Endothelial cell of umbilical vein (primary cell): ENCODE measurements around the gene ADPGK. TPM values are rescaled to one million over a fixed set of nuclear protein-coding genes. Genes with fewer than 3 reads are reported as not detected.

Experiments
- BruUV-seq: library from RNA; stranded (reverse); fragments of 400-500 nt; replicated peaks from 2 replicates; lab custom pipeline; 2021; lab: Mats Ljungman, UMichigan
- CTCF ChIA-PET: fragments of 300-600, 350-600 bp; sonication (Branson Sonifier 250); formaldehyde crosslinking; loops from one replicate; lab custom pipeline; 2021; ENCODE audit warnings: antibody characterized with exemption, inconsistent platforms; lab: Charles Lee
- POLR2A ChIA-PET: fragments of 300-600, 350-600 bp; sonication (Branson Sonifier 250); formaldehyde crosslinking; loops from one replicate; lab custom pipeline; 2021; ENCODE audit warnings: antibody characterized with exemption, inconsistent platforms; lab: Charles Lee
- DNase-seq: peaks from one replicate; pipeline ENCODE4 v3.0.0-alpha.2; 2011; ENCODE audit warnings: low read depth, low spot score
- FAIRE-seq: peaks from 2 replicates; lab custom pipeline; 2011; peaks lifted over from hg19 to GRCh38; lab: Jason Lieb, UNC
- H2AFZ ChIP-seq: 2 replicates; pipeline ENCODE4 v1.6.0; 2012; ENCODE audit warnings: low read depth, low read length, control low read depth, inconsistent platforms
- H3K27ac ChIP-seq: 2 replicates; pipeline ENCODE4 v1.5.1; 2011; ENCODE audit warnings: low read depth, mild to moderate bottlenecking, control low read depth, low read length, moderate library complexity; ENCODE audit not compliant: insufficient read depth
- H3K27me3 ChIP-seq, 2 experiments: 2 replicates each; pipeline versions ENCODE4 v1.6.0 to v1.6.1; 2011; ENCODE audit warnings: low read length in 2 of 2, mixed read lengths in 1 of 2; ENCODE audit not compliant: control insufficient read depth in 2 of 2, insufficient read depth in 2 of 2
- H3K36me3 ChIP-seq, 2 experiments: 2 replicates in 1 of 2; 3 replicates in 1 of 2; pipeline ENCODE4 v1.5.1; 2011; ENCODE audit warnings: low read length in 2 of 2, mild to moderate bottlenecking in 1 of 2, moderate library complexity in 1 of 2; ENCODE audit not compliant: control insufficient read depth in 2 of 2, insufficient read depth in 2 of 2; ENCODE audit errors: extremely low read depth in 1 of 2
- H3K4me1 ChIP-seq: 3 replicates; pipeline ENCODE4 v1.5.1; 2011; ENCODE audit warnings: mild to moderate bottlenecking, low read length; ENCODE audit not compliant: control insufficient read depth, insufficient read depth; ENCODE audit errors: extremely low read depth
- H3K4me2 ChIP-seq: 2 replicates; pipeline ENCODE4 v1.6.1; 2011; ENCODE audit warnings: low read length, control low read depth, mixed read lengths; ENCODE audit not compliant: insufficient read depth
- H3K4me3 ChIP-seq, 3 experiments: fragments of 200-600 bp in 1 of 3; sonication (generic), shearing (Covaris generic) in 1 of 3; replicated peaks in 1 of 3; 2 replicates each; pipeline ENCODE4 v1.5.1; 2011 to 2016; ENCODE audit warnings: control low read depth in 3 of 3, low read length in 3 of 3, mild to moderate bottlenecking in 2 of 3, inconsistent platforms in 1 of 3, low read depth in 1 of 3, moderate library complexity in 1 of 3; ENCODE audit not compliant: insufficient read depth in 1 of 3
- H3K79me2 ChIP-seq: 2 replicates; pipeline ENCODE4 v1.6.0; 2012; ENCODE audit warnings: low read length, inconsistent platforms; ENCODE audit not compliant: control insufficient read depth, insufficient read depth
- H3K9ac ChIP-seq: replicated peaks from 2 replicates; pipeline ENCODE3; 2011; ENCODE audit warnings: low read length, control low read depth; ENCODE audit not compliant: insufficient read depth; ENCODE audit errors: extremely low read depth
- H3K9me1 ChIP-seq: replicated peaks from 3 replicates; pipeline ENCODE4 v1.6.0; 2011; ENCODE audit warnings: mild to moderate bottlenecking, low read length; ENCODE audit not compliant: control insufficient read depth, insufficient read depth; ENCODE audit errors: extremely low read depth
- H3K9me3 ChIP-seq: replicated peaks from 2 replicates; pipeline ENCODE4 v1.5.1; 2012; ENCODE audit warnings: low read length, inconsistent platforms; ENCODE audit not compliant: control insufficient read depth, insufficient read depth
- H4K20me1 ChIP-seq: replicated peaks from 2 replicates; pipeline ENCODE3; 2011; ENCODE audit warnings: mild to moderate bottlenecking, low read length; ENCODE audit not compliant: control insufficient read depth, insufficient read depth; ENCODE audit errors: extremely low read depth
- CTCF ChIP-seq, 2 donors: IDR thresholded peaks; 1 replicate in 1 of 2; 2 replicates in 1 of 2; pipeline ENCODE4 v1.5.1; 2011; ENCODE audit warnings: low read length in 2 of 2, mild to moderate bottlenecking in 2 of 2, moderate library complexity in 2 of 2, control low read depth in 1 of 2, inconsistent platforms in 1 of 2, low read depth in 1 of 2; ENCODE audit not compliant: insufficient read depth in 1 of 2; ENCODE audit errors: extremely low read depth in 1 of 2
- EZH2 ChIP-seq: IDR thresholded peaks from 2 replicates; pipeline ENCODE4 v1.6.1; 2012; ENCODE audit warnings: borderline replicate concordance, low read depth, mild to moderate bottlenecking, moderate library complexity, low read length, inconsistent platforms; ENCODE audit not compliant: severe bottlenecking
- FOS ChIP-seq: IDR thresholded peaks from 2 replicates; pipeline ENCODE4 v1.6.1; 2011; ENCODE audit warnings: mild to moderate bottlenecking, low read length, moderate library complexity, borderline replicate concordance; ENCODE audit not compliant: insufficient read depth
- GATA2 ChIP-seq: IDR thresholded peaks from 2 replicates; pipeline ENCODE4 v1.7.0; 2011; ENCODE audit warnings: low read depth, mild to moderate bottlenecking, moderate library complexity, mixed read lengths, low read length; ENCODE audit not compliant: insufficient read length, insufficient read depth
- JUN ChIP-seq: IDR thresholded peaks from 2 replicates; pipeline ENCODE4 v1.6.1; 2011; ENCODE audit warnings: borderline replicate concordance, low read depth; ENCODE audit not compliant: insufficient read length, insufficient read depth
- MAX ChIP-seq: IDR thresholded peaks from 2 replicates; pipeline ENCODE4 v1.6.1; 2011; ENCODE audit not compliant: insufficient read depth, insufficient read length
- MYC ChIP-seq: IDR thresholded peaks from one replicate; pipeline ENCODE4 v1.6.1; 2011; ENCODE audit warnings: mild to moderate bottlenecking, low read depth, low read length
- POLR2A ChIP-seq: IDR thresholded peaks from 2 replicates; pipeline ENCODE4 v1.6.1; 2012; ENCODE audit warnings: low read depth, mild to moderate bottlenecking, control low read depth, low read length
- POLR2AphosphoS5 ChIP-seq: IDR thresholded peaks from 2 replicates; pipeline ENCODE4 v1.6.1; 2012; ENCODE audit warnings: low read depth, mild to moderate bottlenecking, control low read depth, low read length, moderate library complexity; ENCODE audit not compliant: insufficient read depth
- dilution Hi-C: fragments of 300-500 bp; cut with MboI; formaldehyde crosslinking; loops from one replicate; pipeline ENCODE4 v1.15.0; 2019; ENCODE audit warnings: low sequenced_read_pairs; ENCODE audit not compliant: extremely low pct_ligation_motif_present
- intact Hi-C: fragments of 100-400 bp; cut with micrococcal nuclease; formaldehyde crosslinking; loops from one replicate; pipeline ENCODE4 v1.10.0; 2022
- polyA plus RNA-seq, 4 experiments: library from polyadenylated mRNA; depleted of rRNA in 3 of 4; stranded (reverse) in 3 of 4; unstranded in 1 of 4; fragments of >200 nt; gene quantifications; 2 replicates each; pipeline versions ENCODE4 v1.2.1 to v1.2.3, GENCODE V29; 2011 to 2012; ENCODE audit warnings: missing spikeins in 1 of 4
- total RNA-seq: library from RNA; stranded (reverse); gene quantifications from 2 replicates; pipeline ENCODE4 v1.2.3, GENCODE V29; 2021

Gene ADPGK
- total and polyA plus RNA-seq, 2 donors (not counting 3 experiments of a cell fraction or from before 2014, with no cell fraction given), result 51.0 to 57.1 TPM

- ChIA-PET CTCF (no interaction called here), POLR2A (no interaction called here)
- Histone ChIP-seq H3K4me3 (no peak overlapping the region), H3K36me3 (no peaks in the 10 kb centered on the region), H3K9me1 (no peaks in the 10 kb centered on the region), H3K9ac (no peak overlapping the region), H3K79me2 (no peaks in the 10 kb centered on the region), H3K4me1 (no peaks in the 10 kb centered on the region), H3K27ac (no peak overlapping the region), H3K9me3 (no peaks in the 10 kb centered on the region), H3K4me2 (no peak overlapping the region), H4K20me1 (no peaks in the 10 kb centered on the region), H2AFZ (no peak overlapping the region), H3K27me3 (no peaks in the 10 kb centered on the region)
- intact Hi-C loops (no loop called here), dilution Hi-C loops (no loop called here)
- FAIRE-seq (no peak), DNase-seq (no peak)
- no TSS peak for BruUV-seq
- TF ChIP-seq POLR2AphosphoS5, result no peak
- no peak for TF ChIP-seq EZH2
- no peak for TF ChIP-seq POLR2A
- no peak for TF ChIP-seq GATA2
- no peak for TF ChIP-seq MAX
- TF ChIP-seq FOS, result no peak
- TF ChIP-seq CTCF (IDR thresholded peaks at IDR 0.05; ENCODE audit: extremely low read depth in 1 of 2, insufficient read depth in 1 of 2, low read depth in 1 of 2, low read length in 2 of 2), result no peak
- no peak for TF ChIP-seq JUN
- TF ChIP-seq MYC, result no peak
These were observed 58.1 kb downstream of the ADPGK start for GRCh38 chr15:72725446-72725845.
